Measurements from ENCODE around the gene FRMD4B. TPM values are rescaled to one million over a fixed set of nuclear protein-coding genes. Genes with fewer than 3 reads are reported as not detected.

Gene FRMD4B
- total and polyA plus RNA-seq, 2 experiments from 2014 or later: 6.4 to 12.8 TPM

- no peak for TF ChIP-seq ZNF462 (CRISPR knock-in tag; IDR thresholded peaks at IDR 0.05)
- no peak for TF ChIP-seq POLR2AphosphoS5 (IDR thresholded peaks at IDR 0.05; ENCODE audit: low read depth)
- no peak for TF ChIP-seq REST (IDR thresholded peaks at IDR 0.05; ENCODE audit: unreplicated experiment)
- no peak for TF ChIP-seq STAT1 (IDR thresholded peaks at IDR 0.05; ENCODE audit: unreplicated experiment)
These were observed 17.6 kb upstream of the FRMD4B start (continued) for GRCh38 chr3:69403454-69403853.

- no peak overlapping the region for H3K4me3 Mint-ChIP-seq
- TF ChIP-seq ZNF114 (CRISPR knock-in tag; IDR thresholded peaks at IDR 0.05) (no peak), EZH2phosphoT487 (IDR thresholded peaks at IDR 0.05; ENCODE audit: unreplicated experiment) (no peak), JUNB (IDR thresholded peaks at IDR 0.05; ENCODE audit: unreplicated experiment) (no peak), EZH2 (IDR thresholded peaks at IDR 0.05; ENCODE audit: low read depth, unreplicated experiment) (no peak), POLR2AphosphoS5 (IDR thresholded peaks at IDR 0.05; ENCODE audit: low read depth) (no peak)
These were observed 14.8 kb upstream of the FRMD4B start for GRCh38 chr3:69400683-69401082.

More at GRCh38 chr3:69400683-69401082, 14.8 kb upstream of the FRMD4B start:
- no peak for DNase-seq (ENCODE audit: low spot score)
- no peaks in the 10 kb centered on the region for H3K4me1 ChIP-seq (ENCODE audit: insufficient read depth)
- no peaks in the 10 kb centered on the region for H3F3A ChIP-seq (replicated peaks; ENCODE audit: low read depth)
- Mint-ChIP-seq H3K4me1 (peaks cover 3% of the 10 kb centered on the region; the same call in 2 of the 3 replicates), H3K27me3 (ENCODE audit: insufficient read depth, low read depth, poor library complexity) (no peaks in the 10 kb centered on the region), H3K9me3 (peaks cover 4% of the 10 kb centered on the region; the same call in 1 of the 3 replicates), H3K27ac (no peak overlapping the region), H3K36me3 (ENCODE audit: low read depth) (0 out of 3 replicates have a peak, but pooled peaks cover 2% of the 10 kb centered on the region)
- no peak overlapping the region for H3K4me2 ChIP-seq
- no peak overlapping the region for H2AFZ ChIP-seq
- H3K27me3 ChIP-seq (ENCODE audit: insufficient read depth): no peaks in the 10 kb centered on the region
- H3K27ac ChIP-seq (ENCODE audit: low read depth): no peak overlapping the region
- H3K9me2 ChIP-seq (ENCODE audit: insufficient read depth): no peaks in the 10 kb centered on the region
- ATAC-seq: no peak
- no peaks in the 10 kb centered on the region for H3K79me2 ChIP-seq (replicated peaks; ENCODE audit: insufficient read depth)
- no peaks in the 10 kb centered on the region for H3K36me3 ChIP-seq (ENCODE audit: insufficient read depth)
- no peaks in the 10 kb centered on the region for H4K20me1 ChIP-seq (replicated peaks; ENCODE audit: insufficient read depth)
- no peak overlapping the region for H3K4me3 ChIP-seq
